GM23338 (cell line): ENCODE results near the gene OGFOD2. TPM values are rescaled to one million over a fixed set of nuclear protein-coding genes. Genes with fewer than 3 reads are reported as not detected.

Experiments used
- ATAC-seq: fragments of 200-7000 bp; cut with Tn5 transposase; 3 replicates; pipeline ENCODE4 v1.9.1; 2020
- DNase-seq: peaks from one replicate; pipeline ENCODE4 v3.0.0-alpha.2; 2015; ENCODE audit warnings: low spot score
- H2AFZ ChIP-seq: fragments of 200-600 bp; sonication (generic); 2 replicates; pipeline ENCODE4 v1.8.0; 2016; ENCODE audit warnings: antibody characterized with exemption, mild to moderate bottlenecking, moderate library complexity
- H3F3A ChIP-seq: fragments of 200-600 bp; sonication (generic); replicated peaks from 2 replicates; pipeline ENCODE4 v1.8.0; 2017; ENCODE audit warnings: antibody characterized with exemption, mixed run types, low read depth
- H3K27ac ChIP-seq: fragments of 200-600 bp; sonication (generic); 2 replicates; pipeline ENCODE4 v1.6.1; 2016; ENCODE audit warnings: low read depth
- H3K27me3 ChIP-seq: fragments of 200-600 bp; sonication (generic); 2 replicates; pipeline ENCODE4 v1.8.0; 2016; ENCODE audit warnings: mild to moderate bottlenecking, mixed run types, moderate library complexity; ENCODE audit not compliant: insufficient read depth
- H3K36me3 ChIP-seq: fragments of 200-600 bp; sonication (generic); 2 replicates; pipeline ENCODE4 v1.8.0; 2016; ENCODE audit warnings: mild to moderate bottlenecking; ENCODE audit not compliant: insufficient read depth
- H3K4me1 ChIP-seq: fragments of 200-600 bp; sonication (generic); 2 replicates; pipeline ENCODE4 v1.8.0; 2016; ENCODE audit warnings: mild to moderate bottlenecking, moderate library complexity; ENCODE audit not compliant: insufficient read depth
- H3K4me2 ChIP-seq: fragments of 200-600 bp; sonication (generic); 2 replicates; pipeline ENCODE4 v1.7.1; 2017; ENCODE audit warnings: mixed run types
- H3K4me3 ChIP-seq: fragments of 200-600 bp; sonication (generic); 2 replicates; pipeline ENCODE4 v1.6.1; 2016; ENCODE audit warnings: mixed run types
- H3K79me2 ChIP-seq: fragments of 200-600 bp; sonication (generic); replicated peaks from 2 replicates; pipeline ENCODE4 v1.8.0; 2017; ENCODE audit warnings: mild to moderate bottlenecking; ENCODE audit not compliant: insufficient read depth
- H3K9me2 ChIP-seq: fragments of 200-600 bp; sonication (generic); 2 replicates; pipeline ENCODE4 v1.8.0; 2017; ENCODE audit not compliant: insufficient read depth
- H4K20me1 ChIP-seq: fragments of 200-600 bp; sonication (generic); replicated peaks from 2 replicates; pipeline ENCODE4 v1.8.0; 2017; ENCODE audit warnings: mild to moderate bottlenecking; ENCODE audit not compliant: insufficient read depth
- H3K27ac Mint-ChIP-seq: 2 replicates; pipeline ENCODE4 v1.8.0; 2020; ENCODE audit warnings: inconsistent platforms, mild to moderate bottlenecking, moderate library complexity, mixed read lengths
- H3K27me3 Mint-ChIP-seq: 3 replicates; pipeline ENCODE4 v1.8.0; 2022; ENCODE audit warnings: low read depth, mild to moderate bottlenecking, moderate library complexity, mixed read lengths, inconsistent platforms; ENCODE audit not compliant: insufficient read depth, poor library complexity
- H3K36me3 Mint-ChIP-seq: 3 replicates; pipeline ENCODE4 v1.8.0; 2021; ENCODE audit warnings: low read depth, mild to moderate bottlenecking, inconsistent platforms, moderate library complexity, mixed read lengths
- H3K4me1 Mint-ChIP-seq: 3 replicates; pipeline ENCODE4 v1.8.0; 2020; ENCODE audit warnings: mild to moderate bottlenecking, inconsistent platforms, mixed read lengths
- H3K4me3 Mint-ChIP-seq: 3 replicates; pipeline ENCODE4 v1.8.0; 2021; ENCODE audit warnings: moderate library complexity, mild to moderate bottlenecking, inconsistent platforms, mixed read lengths
- H3K9me3 Mint-ChIP-seq: 3 replicates; pipeline ENCODE4 v1.8.0; 2020; ENCODE audit warnings: moderate library complexity, mild to moderate bottlenecking, inconsistent platforms, mixed read lengths
- CREB1 ChIP-seq: fragments of 250-450 bp; sonication (Bioruptor Pico); IDR thresholded peaks from 2 replicates; pipeline ENCODE4 v1.5.0; 2020; ENCODE audit warnings: low read depth, mild to moderate bottlenecking, moderate library complexity
- CTCF ChIP-seq, 2 experiments: fragments of 200-600 bp in 1 of 2; sonication (generic) in 1 of 2; conservative IDR thresholded peaks; 2 replicates each; pipeline versions ENCODE4 v1.5.1 to v1.6.1; 2016 to 2017; ENCODE audit warnings: antibody characterized with exemption in 2 of 2, low read depth in 2 of 2, mild to moderate bottlenecking in 2 of 2, moderate library complexity in 1 of 2
- EZH2 ChIP-seq: fragments of 200-600 bp; sonication (generic); IDR thresholded peaks from one replicate; pipeline ENCODE4 v1.8.0; 2017; ENCODE audit warnings: antibody characterized with exemption, mild to moderate bottlenecking, low read depth; ENCODE audit not compliant: unreplicated experiment
- EZH2phosphoT487 ChIP-seq: fragments of 200-600 bp; sonication (generic); IDR thresholded peaks from one replicate; pipeline ENCODE4 v1.8.1; 2018; ENCODE audit warnings: antibody characterized with exemption; ENCODE audit not compliant: unreplicated experiment
- JUNB ChIP-seq: IDR thresholded peaks from one replicate; pipeline ENCODE4 v1.6.1; 2016; ENCODE audit warnings: antibody characterized with exemption; ENCODE audit not compliant: unreplicated experiment
- NANOG ChIP-seq: IDR thresholded peaks from 2 replicates; pipeline ENCODE4 v1.6.1; 2016; ENCODE audit warnings: antibody characterized with exemption, borderline replicate concordance
- POLR2AphosphoS5 ChIP-seq: IDR thresholded peaks from 2 replicates; pipeline ENCODE4 v1.6.1; 2016; ENCODE audit warnings: antibody characterized with exemption, low read depth
- REST ChIP-seq: IDR thresholded peaks from one replicate; pipeline ENCODE4 v1.6.1; 2018; ENCODE audit warnings: antibody characterized with exemption; ENCODE audit not compliant: unreplicated experiment
- STAT1 ChIP-seq: IDR thresholded peaks from one replicate; pipeline ENCODE4 v1.6.1; 2016; ENCODE audit warnings: antibody characterized with exemption; ENCODE audit not compliant: unreplicated experiment
- polyA plus RNA-seq: library from polyadenylated mRNA; unstranded; fragments of >200 nt; fragmentation: Nextera tagmentation; extraction: Ambion mirVana; gene quantifications from 2 replicates; pipeline ENCODE4 v1.2.1, GENCODE V29; 2016
- total RNA-seq: library from RNA; depleted of rRNA; stranded (reverse); fragments of >200 nt; shearing (Covaris generic); gene quantifications from 2 replicates; pipeline ENCODE4 v1.2.3, GENCODE V29; 2014

OGFOD2 gene
- total and polyA plus RNA-seq, 2 experiments from 2014 or later = 13.1 to 16.1 TPM

GRCh38 chr12:122951979-122952892 is 22.8 kb upstream of the OGFOD2 start:
- H3K4me3 ChIP-seq = no peak overlapping the region
- TF ChIP-seq CTCF (conservative IDR thresholded peaks at IDR 0.05; ENCODE audit: low read depth in 2 of 2) (peak; percentile 73 to 96), REST (no peak)

GRCh38 chr12:122955156-122955555 is 19.9 kb upstream of the OGFOD2 start:
- H3K4me1 ChIP-seq = no peaks in the 10 kb centered on the region
- no peak overlapping the region for H3K4me3 ChIP-seq
- no peaks in the 10 kb centered on the region for H3K9me3 Mint-ChIP-seq
- H3K27me3 Mint-ChIP-seq = peaks cover 6% of the 10 kb centered on the region
- no peaks in the 10 kb centered on the region for H3K4me1 Mint-ChIP-seq
- ATAC-seq (no peak), DNase-seq (no peak)
- H3K27me3 ChIP-seq = no peaks in the 10 kb centered on the region
- H3K27ac ChIP-seq = no peak overlapping the region
- H3K4me3 Mint-ChIP-seq = no peak overlapping the region
- no peaks in the 10 kb centered on the region for H3F3A ChIP-seq
- H3K27ac Mint-ChIP-seq = no peak overlapping the region
- H3K36me3 Mint-ChIP-seq = peaks cover 3% of the 10 kb centered on the region; the same call in 1 of the 3 replicates
- H3K79me2 ChIP-seq = no peaks in the 10 kb centered on the region
- H3K36me3 ChIP-seq = no peaks in the 10 kb centered on the region
- 0 out of 2 replicates have a peak, but pooled peaks cover 12% of the 10 kb centered on the region for H4K20me1 ChIP-seq
- H3K9me2 ChIP-seq = no peaks in the 10 kb centered on the region
- no peak overlapping the region for H3K4me2 ChIP-seq
- no peak overlapping the region for H2AFZ ChIP-seq
- TF ChIP-seq EZH2 = no peak
- TF ChIP-seq CTCF (conservative IDR thresholded peaks at IDR 0.05; ENCODE audit: low read depth in 2 of 2) = no peak
- no peak for TF ChIP-seq JUNB
- no peak for TF ChIP-seq STAT1
- no peak for TF ChIP-seq CREB1 (CRISPR knock-in tag)
- no peak for TF ChIP-seq POLR2AphosphoS5
- TF ChIP-seq NANOG = no peak
- no peak for TF ChIP-seq EZH2phosphoT487

More at GRCh38 chr12:122951979-122952892, 22.8 kb upstream of the OGFOD2 start:
- H3K27ac ChIP-seq = no peak overlapping the region
- no peaks in the 10 kb centered on the region for H3K4me1 ChIP-seq
- no peaks in the 10 kb centered on the region for H3F3A ChIP-seq
- H3K27me3 ChIP-seq = no peaks in the 10 kb centered on the region
- H4K20me1 ChIP-seq = 0 out of 2 replicates have a peak, but pooled peaks cover 12% of the 10 kb centered on the region
- peaks cover 10% of the 10 kb centered on the region for H3K27me3 Mint-ChIP-seq
- no peaks in the 10 kb centered on the region for H3K36me3 ChIP-seq
- peak; percentile 98 for ATAC-seq
- H2AFZ ChIP-seq = no peak overlapping the region
- no peak overlapping the region for H3K4me3 Mint-ChIP-seq
- H3K36me3 Mint-ChIP-seq = no peaks in the 10 kb centered on the region; the same call in 2 of the 3 replicates
- H3K4me2 ChIP-seq = no peak overlapping the region
- H3K9me3 Mint-ChIP-seq = no peaks in the 10 kb centered on the region
- no peaks in the 10 kb centered on the region for H3K79me2 ChIP-seq
- H3K4me1 Mint-ChIP-seq = no peaks in the 10 kb centered on the region
- peak; percentile 70 for DNase-seq
- H3K9me2 ChIP-seq = no peaks in the 10 kb centered on the region
- no peak overlapping the region for H3K27ac Mint-ChIP-seq
